Neural cell (in vitro differentiated cells): ENCODE data around the gene TFCP2.

Experiments
- CTCF ChIP-seq: fragments of 450-650 bp; IDR thresholded peaks from 2 replicates; pipeline ENCODE4 v1.5.1; 2014; ENCODE audit warnings: antibody characterized with exemption, mild to moderate bottlenecking, moderate library complexity; ENCODE audit not compliant: poor library complexity, severe bottlenecking
- POLR2AphosphoS5 ChIP-seq: IDR thresholded peaks from 2 replicates; pipeline ENCODE4 v1.6.1; 2012

DNA sequence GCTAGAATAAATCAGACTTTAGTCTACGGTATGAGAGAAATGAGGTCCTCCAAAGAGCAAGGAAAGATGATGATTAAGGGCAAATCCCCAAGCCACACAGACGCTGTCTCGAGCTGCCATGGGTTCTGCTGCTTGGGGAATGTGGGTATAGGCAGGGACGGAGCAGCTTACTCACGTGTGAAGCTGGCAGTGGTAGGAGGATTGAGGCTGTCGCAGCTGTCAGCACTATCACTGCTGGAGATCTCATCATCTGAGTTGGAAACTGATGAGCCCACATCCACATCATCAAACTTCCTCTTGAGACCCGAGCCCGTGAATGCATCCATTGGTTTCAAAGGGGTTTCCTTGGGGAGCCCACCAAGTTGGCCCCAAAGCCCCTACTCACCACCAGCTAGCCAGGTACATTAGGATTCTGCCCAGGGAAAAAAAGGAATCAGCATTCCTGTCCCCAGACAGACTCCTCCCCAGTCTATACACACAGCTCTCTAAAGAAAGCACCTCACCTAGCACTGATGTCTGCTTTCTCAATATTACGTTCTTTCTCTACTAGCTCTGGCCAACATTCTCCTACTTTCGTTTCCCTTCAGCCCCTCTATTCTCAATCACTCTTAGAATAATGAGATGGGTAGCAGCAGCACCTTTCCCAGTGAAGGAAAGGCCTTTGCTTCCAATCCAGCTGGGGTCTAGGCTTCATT lies 96.6 kb downstream of the TFCP2 start:
- TF ChIP-seq POLR2AphosphoS5: no peak
- no peak for TF ChIP-seq CTCF
